GM23338 (cell line): Measurements from ENCODE around the gene DIDO1. TPM values are rescaled to one million over a fixed set of nuclear protein-coding genes. Genes with fewer than 3 reads are reported as not detected.
"Not testable (repeated sequence)": the region's sequence is repeated elsewhere in the genome, so short reads cannot be mapped to it uniquely, and the experiment has no call there.

Experiments
- ATAC-seq: fragments of 200-7000 bp; cut with Tn5 transposase; 3 replicates; pipeline ENCODE4 v1.9.1; 2020
- DNase-seq: peaks from one replicate; pipeline ENCODE4 v3.0.0-alpha.2; 2015; ENCODE audit warnings: low spot score
- H2AFZ ChIP-seq: fragments of 200-600 bp; sonication (generic); 2 replicates; pipeline ENCODE4 v1.8.0; 2016; ENCODE audit warnings: antibody characterized with exemption, mild to moderate bottlenecking, moderate library complexity
- H3F3A ChIP-seq: fragments of 200-600 bp; sonication (generic); replicated peaks from 2 replicates; pipeline ENCODE4 v1.8.0; 2017; ENCODE audit warnings: antibody characterized with exemption, mixed run types, low read depth
- H3K27ac ChIP-seq: fragments of 200-600 bp; sonication (generic); 2 replicates; pipeline ENCODE4 v1.6.1; 2016; ENCODE audit warnings: low read depth
- H3K27me3 ChIP-seq: fragments of 200-600 bp; sonication (generic); 2 replicates; pipeline ENCODE4 v1.8.0; 2016; ENCODE audit warnings: mild to moderate bottlenecking, mixed run types, moderate library complexity; ENCODE audit not compliant: insufficient read depth
- H3K36me3 ChIP-seq: fragments of 200-600 bp; sonication (generic); 2 replicates; pipeline ENCODE4 v1.8.0; 2016; ENCODE audit warnings: mild to moderate bottlenecking; ENCODE audit not compliant: insufficient read depth
- H3K4me1 ChIP-seq: fragments of 200-600 bp; sonication (generic); 2 replicates; pipeline ENCODE4 v1.8.0; 2016; ENCODE audit warnings: mild to moderate bottlenecking, moderate library complexity; ENCODE audit not compliant: insufficient read depth
- H3K4me2 ChIP-seq: fragments of 200-600 bp; sonication (generic); 2 replicates; pipeline ENCODE4 v1.7.1; 2017; ENCODE audit warnings: mixed run types
- H3K4me3 ChIP-seq: fragments of 200-600 bp; sonication (generic); 2 replicates; pipeline ENCODE4 v1.6.1; 2016; ENCODE audit warnings: mixed run types
- H3K79me2 ChIP-seq: fragments of 200-600 bp; sonication (generic); replicated peaks from 2 replicates; pipeline ENCODE4 v1.8.0; 2017; ENCODE audit warnings: mild to moderate bottlenecking; ENCODE audit not compliant: insufficient read depth
- H3K9me2 ChIP-seq: fragments of 200-600 bp; sonication (generic); 2 replicates; pipeline ENCODE4 v1.8.0; 2017; ENCODE audit not compliant: insufficient read depth
- H4K20me1 ChIP-seq: fragments of 200-600 bp; sonication (generic); replicated peaks from 2 replicates; pipeline ENCODE4 v1.8.0; 2017; ENCODE audit warnings: mild to moderate bottlenecking; ENCODE audit not compliant: insufficient read depth
- H3K27ac Mint-ChIP-seq: 2 replicates; pipeline ENCODE4 v1.8.0; 2020; ENCODE audit warnings: inconsistent platforms, mild to moderate bottlenecking, moderate library complexity, mixed read lengths
- H3K27me3 Mint-ChIP-seq: 3 replicates; pipeline ENCODE4 v1.8.0; 2022; ENCODE audit warnings: low read depth, mild to moderate bottlenecking, moderate library complexity, mixed read lengths, inconsistent platforms; ENCODE audit not compliant: insufficient read depth, poor library complexity
- H3K36me3 Mint-ChIP-seq: 3 replicates; pipeline ENCODE4 v1.8.0; 2021; ENCODE audit warnings: low read depth, mild to moderate bottlenecking, inconsistent platforms, moderate library complexity, mixed read lengths
- H3K4me1 Mint-ChIP-seq: 3 replicates; pipeline ENCODE4 v1.8.0; 2020; ENCODE audit warnings: mild to moderate bottlenecking, inconsistent platforms, mixed read lengths
- H3K4me3 Mint-ChIP-seq: 3 replicates; pipeline ENCODE4 v1.8.0; 2021; ENCODE audit warnings: moderate library complexity, mild to moderate bottlenecking, inconsistent platforms, mixed read lengths
- H3K9me3 Mint-ChIP-seq: 3 replicates; pipeline ENCODE4 v1.8.0; 2020; ENCODE audit warnings: moderate library complexity, mild to moderate bottlenecking, inconsistent platforms, mixed read lengths
- JUNB ChIP-seq: IDR thresholded peaks from one replicate; pipeline ENCODE4 v1.6.1; 2016; ENCODE audit warnings: antibody characterized with exemption; ENCODE audit not compliant: unreplicated experiment
- NANOG ChIP-seq: IDR thresholded peaks from 2 replicates; pipeline ENCODE4 v1.6.1; 2016; ENCODE audit warnings: antibody characterized with exemption, borderline replicate concordance
- POLR2AphosphoS5 ChIP-seq: IDR thresholded peaks from 2 replicates; pipeline ENCODE4 v1.6.1; 2016; ENCODE audit warnings: antibody characterized with exemption, low read depth
- STAT1 ChIP-seq: IDR thresholded peaks from one replicate; pipeline ENCODE4 v1.6.1; 2016; ENCODE audit warnings: antibody characterized with exemption; ENCODE audit not compliant: unreplicated experiment
- ZNF114 ChIP-seq: fragments of 250-450 bp; sonication (Bioruptor Pico); IDR thresholded peaks from 2 replicates; pipeline ENCODE4 v1.5.0; 2020; ENCODE audit warnings: mild to moderate bottlenecking, moderate library complexity
- polyA plus RNA-seq: library from polyadenylated mRNA; unstranded; fragments of >200 nt; fragmentation: Nextera tagmentation; extraction: Ambion mirVana; gene quantifications from 2 replicates; pipeline ENCODE4 v1.2.1, GENCODE V29; 2016
- total RNA-seq: library from RNA; depleted of rRNA; stranded (reverse); fragments of >200 nt; shearing (Covaris generic); gene quantifications from 2 replicates; pipeline ENCODE4 v1.2.3, GENCODE V29; 2014
- TF ChIP-seq, protein P1 (sequence below): IDR thresholded peaks from one replicate; pipeline ENCODE4 v1.6.1; 2018; ENCODE audit warnings: antibody characterized with exemption; ENCODE audit not compliant: unreplicated experiment
- TF ChIP-seq, protein P2 (sequence below): IDR thresholded peaks from 2 replicates; pipeline ENCODE4 v1.6.1; 2016; ENCODE audit warnings: antibody characterized with exemption
- TF ChIP-seq, protein P3 (sequence below), 2 experiments: fragments of 200-600 bp in 1 of 2; sonication (generic) in 1 of 2; conservative IDR thresholded peaks; 2 replicates each; pipeline versions ENCODE4 v1.5.1 to v1.6.1; 2016 to 2017; ENCODE audit warnings: antibody characterized with exemption in 2 of 2, low read depth in 2 of 2, mild to moderate bottlenecking in 2 of 2, moderate library complexity in 1 of 2

Gene DIDO1
- total and polyA plus RNA-seq, 2 experiments from 2014 or later = 72.4 to 162 TPM

DNA sequence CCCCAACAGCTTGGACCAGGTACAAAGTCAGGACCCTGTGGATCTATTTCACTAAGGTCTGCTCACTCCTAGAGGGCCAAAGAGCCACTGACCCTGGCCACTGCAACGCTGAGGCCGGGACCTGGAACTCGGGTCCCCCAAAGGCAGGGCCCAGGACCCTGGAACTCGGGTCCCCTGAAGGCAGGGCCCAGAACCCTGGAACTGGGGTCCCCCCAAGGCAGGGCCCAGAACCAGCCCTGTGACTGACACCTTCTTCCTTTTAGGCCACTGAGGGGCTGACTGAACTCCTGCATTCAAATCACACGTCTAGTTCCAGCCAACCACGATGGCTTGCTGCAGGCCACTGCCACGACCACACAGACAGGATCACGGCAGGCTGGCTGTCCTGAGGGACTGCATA lies 74.1 kb downstream of the DIDO1 start (continued):
- TF ChIP-seq, protein P1, sequence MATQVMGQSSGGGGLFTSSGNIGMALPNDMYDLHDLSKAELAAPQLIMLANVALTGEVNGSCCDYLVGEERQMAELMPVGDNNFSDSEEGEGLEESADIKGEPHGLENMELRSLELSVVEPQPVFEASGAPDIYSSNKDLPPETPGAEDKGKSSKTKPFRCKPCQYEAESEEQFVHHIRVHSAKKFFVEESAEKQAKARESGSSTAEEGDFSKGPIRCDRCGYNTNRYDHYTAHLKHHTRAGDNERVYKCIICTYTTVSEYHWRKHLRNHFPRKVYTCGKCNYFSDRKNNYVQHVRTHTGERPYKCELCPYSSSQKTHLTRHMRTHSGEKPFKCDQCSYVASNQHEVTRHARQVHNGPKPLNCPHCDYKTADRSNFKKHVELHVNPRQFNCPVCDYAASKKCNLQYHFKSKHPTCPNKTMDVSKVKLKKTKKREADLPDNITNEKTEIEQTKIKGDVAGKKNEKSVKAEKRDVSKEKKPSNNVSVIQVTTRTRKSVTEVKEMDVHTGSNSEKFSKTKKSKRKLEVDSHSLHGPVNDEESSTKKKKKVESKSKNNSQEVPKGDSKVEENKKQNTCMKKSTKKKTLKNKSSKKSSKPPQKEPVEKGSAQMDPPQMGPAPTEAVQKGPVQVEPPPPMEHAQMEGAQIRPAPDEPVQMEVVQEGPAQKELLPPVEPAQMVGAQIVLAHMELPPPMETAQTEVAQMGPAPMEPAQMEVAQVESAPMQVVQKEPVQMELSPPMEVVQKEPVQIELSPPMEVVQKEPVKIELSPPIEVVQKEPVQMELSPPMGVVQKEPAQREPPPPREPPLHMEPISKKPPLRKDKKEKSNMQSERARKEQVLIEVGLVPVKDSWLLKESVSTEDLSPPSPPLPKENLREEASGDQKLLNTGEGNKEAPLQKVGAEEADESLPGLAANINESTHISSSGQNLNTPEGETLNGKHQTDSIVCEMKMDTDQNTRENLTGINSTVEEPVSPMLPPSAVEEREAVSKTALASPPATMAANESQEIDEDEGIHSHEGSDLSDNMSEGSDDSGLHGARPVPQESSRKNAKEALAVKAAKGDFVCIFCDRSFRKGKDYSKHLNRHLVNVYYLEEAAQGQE = no peak

DNA sequence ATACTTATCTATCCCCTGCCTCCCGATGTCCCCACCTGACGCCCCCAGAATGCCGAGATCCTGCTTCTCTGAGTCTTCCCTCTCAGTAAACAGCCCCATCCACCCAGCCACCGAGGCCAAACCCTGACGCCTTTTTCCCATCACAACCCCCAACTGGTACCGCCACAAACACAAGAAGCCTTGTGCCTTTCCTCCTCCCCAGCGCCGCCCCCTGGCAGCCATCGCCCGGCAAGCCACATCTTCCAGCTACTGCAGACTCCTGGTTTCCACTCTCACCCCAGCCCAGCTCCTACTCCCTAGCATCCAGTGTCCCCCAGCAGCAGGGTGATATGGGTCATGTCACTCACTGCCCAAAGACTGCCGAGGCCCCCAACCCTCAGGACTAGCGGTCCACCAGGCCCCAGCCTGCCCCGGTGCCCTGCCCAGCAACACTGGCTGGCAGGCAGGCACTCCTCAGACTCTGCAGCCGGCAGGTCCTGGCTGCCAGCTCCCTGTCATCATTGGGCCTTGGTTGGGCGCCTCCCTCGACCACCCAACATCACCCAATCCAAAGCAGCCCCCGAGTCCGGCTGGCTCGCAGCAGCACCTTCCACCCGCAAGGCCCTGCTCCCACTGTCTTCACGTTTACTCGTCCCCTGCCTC lies 75.9 kb downstream of the DIDO1 start:
- peaks cover 8% of the 10 kb centered on the region for H3K27me3 Mint-ChIP-seq
- H3K36me3 ChIP-seq = peaks cover 11% of the 10 kb centered on the region

DNA sequence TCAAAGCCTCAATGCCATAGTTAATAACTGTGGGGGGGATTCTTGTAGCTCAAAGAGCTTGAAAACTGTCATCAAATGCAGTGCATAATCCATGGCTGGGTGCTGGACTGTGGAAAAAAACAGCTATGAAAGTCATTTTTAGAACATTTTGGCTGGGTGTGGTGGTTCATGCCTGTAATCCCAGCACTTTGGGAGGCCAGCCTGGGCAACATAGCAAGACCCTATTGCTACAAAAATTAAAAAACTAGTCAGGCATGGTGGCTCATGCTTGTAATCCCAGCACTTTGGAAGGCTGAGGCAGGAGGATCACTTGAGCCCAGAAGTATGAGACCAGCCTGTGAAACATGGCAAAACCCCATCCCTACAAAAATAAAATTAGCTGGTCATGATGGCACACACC lies 76.9 kb downstream of the DIDO1 start:
- TF ChIP-seq ZNF114 (CRISPR knock-in tag) (no peak), POLR2AphosphoS5 (no peak), JUNB (no peak), STAT1 (no peak)
- TF ChIP-seq, protein P2, sequence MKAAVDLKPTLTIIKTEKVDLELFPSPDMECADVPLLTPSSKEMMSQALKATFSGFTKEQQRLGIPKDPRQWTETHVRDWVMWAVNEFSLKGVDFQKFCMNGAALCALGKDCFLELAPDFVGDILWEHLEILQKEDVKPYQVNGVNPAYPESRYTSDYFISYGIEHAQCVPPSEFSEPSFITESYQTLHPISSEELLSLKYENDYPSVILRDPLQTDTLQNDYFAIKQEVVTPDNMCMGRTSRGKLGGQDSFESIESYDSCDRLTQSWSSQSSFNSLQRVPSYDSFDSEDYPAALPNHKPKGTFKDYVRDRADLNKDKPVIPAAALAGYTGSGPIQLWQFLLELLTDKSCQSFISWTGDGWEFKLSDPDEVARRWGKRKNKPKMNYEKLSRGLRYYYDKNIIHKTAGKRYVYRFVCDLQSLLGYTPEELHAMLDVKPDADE = no peak
- H3K36me3 ChIP-seq = peaks cover 11% of the 10 kb centered on the region

More for the DNA sequence above, 75.9 kb downstream of the DIDO1 start:
- no peaks in the 10 kb centered on the region for H3K9me2 ChIP-seq
- H2AFZ ChIP-seq = no peak overlapping the region
- Mint-ChIP-seq H3K4me1 (peaks cover 5% of the 10 kb centered on the region; the same call in 2 of the 3 replicates), H3K27ac (peak overlapping the region; percentile 33; the same call in 1 of the 2 replicates), H3K36me3 (peaks cover 48% of the 10 kb centered on the region), H3K9me3 (no peaks in the 10 kb centered on the region), H3K4me3 (no peak overlapping the region)
- TF ChIP-seq, protein P3, sequence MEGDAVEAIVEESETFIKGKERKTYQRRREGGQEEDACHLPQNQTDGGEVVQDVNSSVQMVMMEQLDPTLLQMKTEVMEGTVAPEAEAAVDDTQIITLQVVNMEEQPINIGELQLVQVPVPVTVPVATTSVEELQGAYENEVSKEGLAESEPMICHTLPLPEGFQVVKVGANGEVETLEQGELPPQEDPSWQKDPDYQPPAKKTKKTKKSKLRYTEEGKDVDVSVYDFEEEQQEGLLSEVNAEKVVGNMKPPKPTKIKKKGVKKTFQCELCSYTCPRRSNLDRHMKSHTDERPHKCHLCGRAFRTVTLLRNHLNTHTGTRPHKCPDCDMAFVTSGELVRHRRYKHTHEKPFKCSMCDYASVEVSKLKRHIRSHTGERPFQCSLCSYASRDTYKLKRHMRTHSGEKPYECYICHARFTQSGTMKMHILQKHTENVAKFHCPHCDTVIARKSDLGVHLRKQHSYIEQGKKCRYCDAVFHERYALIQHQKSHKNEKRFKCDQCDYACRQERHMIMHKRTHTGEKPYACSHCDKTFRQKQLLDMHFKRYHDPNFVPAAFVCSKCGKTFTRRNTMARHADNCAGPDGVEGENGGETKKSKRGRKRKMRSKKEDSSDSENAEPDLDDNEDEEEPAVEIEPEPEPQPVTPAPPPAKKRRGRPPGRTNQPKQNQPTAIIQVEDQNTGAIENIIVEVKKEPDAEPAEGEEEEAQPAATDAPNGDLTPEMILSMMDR (conservative IDR thresholded peaks at IDR 0.05; ENCODE audit: low read depth in 2 of 2) = peak; percentile 19 to 47; a peak in 3 of 4 replicates
- no peak for TF ChIP-seq NANOG
- peaks cover 16% of the 10 kb centered on the region; the same call in 1 of the 2 replicates for H3K79me2 ChIP-seq
- DNase-seq (peak; percentile 45), ATAC-seq (peak; percentile 72)
- H3F3A ChIP-seq = peaks cover 8% of the 10 kb centered on the region; the same call in 1 of the 2 replicates
- no peak overlapping the region for H3K4me3 ChIP-seq
- H3K27me3 ChIP-seq = no peaks in the 10 kb centered on the region
- 0 out of 2 replicates have a peak overlapping the region, but pooled peaks have one; percentile 2 for H3K27ac ChIP-seq
- H3K4me1 ChIP-seq = no peaks in the 10 kb centered on the region
- peaks cover 7% of the 10 kb centered on the region for H4K20me1 ChIP-seq
- H3K4me2 ChIP-seq = no peak overlapping the region

DNA sequence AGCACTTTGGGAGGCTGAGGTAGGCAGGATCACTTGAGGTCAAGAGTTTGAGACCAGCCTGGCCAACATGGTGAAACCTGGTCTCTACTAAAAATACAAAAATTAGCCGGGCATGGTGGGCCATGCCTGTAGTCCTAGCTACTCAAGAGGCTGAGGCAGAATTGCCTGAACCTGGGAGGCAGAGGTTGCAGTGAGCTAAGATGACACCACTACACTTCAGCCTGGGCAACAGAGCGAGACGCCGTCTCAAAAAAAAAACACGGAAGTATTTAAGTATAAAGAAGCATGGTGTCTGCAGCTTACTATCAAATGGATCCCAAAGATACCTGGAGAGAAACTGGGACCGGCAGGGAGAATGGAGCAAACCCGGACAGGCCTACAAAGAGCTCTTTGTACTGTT lies 77.4 kb downstream of the DIDO1 start:
- H3K4me3 ChIP-seq, H3K9me3 Mint-ChIP-seq, H3F3A ChIP-seq, H4K20me1 ChIP-seq, DNase-seq, H3K9me2 ChIP-seq, H3K27ac Mint-ChIP-seq, H3K4me2 ChIP-seq, H3K4me1 ChIP-seq, ATAC-seq, H3K4me3 Mint-ChIP-seq, H3K79me2 ChIP-seq, H3K27ac ChIP-seq, H2AFZ ChIP-seq, H3K36me3 ChIP-seq, H3K4me1 Mint-ChIP-seq, H3K27me3 ChIP-seq: not testable (repeated sequence)
- H3K27me3 Mint-ChIP-seq = peaks cover 12% of the 10 kb centered on the region
- peaks cover 48% of the 10 kb centered on the region for H3K36me3 Mint-ChIP-seq

More for the DNA sequence above, 76.9 kb downstream of the DIDO1 start:
- peaks cover 5% of the 10 kb centered on the region; the same call in 2 of the 3 replicates for H3K4me1 Mint-ChIP-seq
- no peaks in the 10 kb centered on the region for H3K9me2 ChIP-seq
- DNase-seq (no peak), ATAC-seq (no peak)
- no peak overlapping the region for H3K4me3 Mint-ChIP-seq
- peaks cover 12% of the 10 kb centered on the region for H3K27me3 Mint-ChIP-seq
- no peaks in the 10 kb centered on the region for H3K9me3 Mint-ChIP-seq
- no peaks in the 10 kb centered on the region for H3K4me1 ChIP-seq
- peaks cover 49% of the 10 kb centered on the region for H3K36me3 Mint-ChIP-seq
- H3F3A ChIP-seq = peaks cover 8% of the 10 kb centered on the region; the same call in 1 of the 2 replicates
- peaks cover 7% of the 10 kb centered on the region for H4K20me1 ChIP-seq
- peaks cover 9% of the 10 kb centered on the region; the same call in 1 of the 2 replicates for H3K79me2 ChIP-seq
- no peak overlapping the region for H3K4me3 ChIP-seq
- no peaks in the 10 kb centered on the region for H3K27me3 ChIP-seq
- H3K27ac ChIP-seq = no peak overlapping the region
- H3K27ac Mint-ChIP-seq = no peak overlapping the region
- H3K4me2 ChIP-seq = no peak overlapping the region
- no peak overlapping the region for H2AFZ ChIP-seq
